GM21381 (cell line): ENCODE results near the gene THADA.
"Not testable (repeated sequence)": the region's sequence is repeated elsewhere in the genome, so short reads cannot be mapped to it uniquely, and the experiment has no call there.

ENCODE experiments used
- ATAC-seq: cut with Tn5 transposase; IDR thresholded peaks from one replicate; pipeline ENCODE4 v1.9.1; 2021; ENCODE audit warnings: mild to moderate bottlenecking, moderate library complexity; ENCODE audit not compliant: unreplicated experiment

THADA gene

DNA sequence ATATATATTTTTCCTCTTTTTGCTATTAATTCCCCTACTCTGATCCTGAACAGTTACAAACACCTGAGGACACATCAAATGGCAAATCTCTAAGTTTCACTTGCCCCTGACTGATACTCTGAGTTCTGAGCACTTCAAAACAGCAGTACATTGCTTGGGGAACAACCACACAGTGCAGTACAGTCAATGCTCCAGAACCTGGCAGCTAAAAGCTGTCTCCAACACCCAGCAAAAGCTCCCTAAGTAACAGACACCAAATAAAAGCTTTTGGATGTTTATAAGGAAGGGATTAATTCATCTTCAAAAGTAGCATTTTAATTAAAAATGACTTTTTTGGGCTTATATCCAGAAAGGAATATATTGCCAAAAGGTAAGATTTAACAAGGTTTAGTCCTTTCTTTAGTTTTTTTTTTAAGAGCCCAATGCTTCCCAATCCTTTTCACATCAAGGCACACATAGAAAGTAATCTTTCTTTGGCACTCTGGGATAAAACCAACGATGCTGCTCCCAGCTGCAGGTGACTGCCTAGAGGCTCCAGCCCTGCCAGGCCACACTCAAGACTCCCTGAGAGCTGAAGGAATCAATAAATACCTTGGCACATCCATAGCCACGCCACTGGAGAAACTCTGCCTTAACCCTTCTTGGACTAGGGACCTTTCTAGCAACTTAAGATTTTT, 204.5 kb downstream of the THADA start:
- no peak for ATAC-seq

DNA sequence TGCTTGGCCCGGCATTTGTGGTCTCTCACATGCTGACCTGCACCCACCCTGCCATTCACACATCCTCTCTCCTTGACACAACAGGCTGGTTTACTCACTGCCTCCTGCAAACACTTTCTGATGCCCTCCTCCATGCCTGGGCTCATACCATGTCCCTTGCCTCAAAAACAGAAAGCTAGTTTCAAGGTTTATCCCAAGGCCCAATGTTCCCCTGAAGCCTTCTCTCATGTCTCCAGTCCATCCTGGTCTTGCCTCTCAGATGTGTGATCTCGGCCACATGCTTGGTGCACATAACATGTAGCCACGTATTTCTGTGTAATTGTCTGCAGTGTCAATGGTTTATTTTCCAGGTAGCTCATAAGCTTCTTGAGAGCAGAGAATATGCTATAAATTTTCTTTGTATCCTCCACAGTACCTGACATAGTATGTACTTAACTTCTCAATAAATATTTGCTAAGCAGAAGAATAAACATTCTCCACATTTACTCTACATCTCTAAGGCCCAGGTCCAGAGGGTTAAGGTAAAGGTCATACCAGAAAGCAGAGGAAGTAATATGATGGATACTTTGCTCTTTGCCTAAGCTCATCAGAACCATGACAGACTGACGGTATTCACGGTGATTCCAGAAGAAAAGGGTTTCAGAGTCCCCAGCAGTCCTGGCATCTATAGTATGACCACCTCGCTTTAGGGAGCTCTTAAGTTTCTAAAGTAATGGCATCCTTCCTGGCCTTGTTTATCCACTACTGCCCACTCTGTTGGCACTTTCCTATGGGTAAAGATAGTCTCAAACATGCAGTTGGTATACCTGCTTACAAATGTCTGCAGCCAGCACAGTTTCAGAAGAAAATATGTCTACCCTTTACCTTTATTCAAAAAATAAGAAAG, 206.0 kb downstream of the THADA start:
- no peak for ATAC-seq

DNA sequence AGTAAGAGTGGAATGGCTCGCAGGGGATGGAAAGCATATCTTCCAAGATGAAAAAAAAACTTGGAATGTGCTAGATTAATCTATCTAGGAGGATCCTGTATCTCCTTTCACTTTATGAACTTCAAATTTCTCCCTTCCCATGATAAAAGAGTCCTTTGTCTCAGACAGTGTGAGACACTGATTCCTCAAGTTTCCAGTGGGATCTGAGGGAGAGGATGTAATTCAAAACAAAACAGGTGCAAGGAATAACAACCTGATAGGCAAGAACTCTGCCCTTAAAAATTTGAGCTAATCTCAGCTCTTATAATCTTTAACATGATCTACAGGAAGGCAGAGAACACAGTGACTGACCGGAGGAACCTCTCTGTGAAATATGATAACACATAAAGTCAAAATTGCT, 207.5 kb downstream of the THADA start:
- no peak for ATAC-seq

DNA sequence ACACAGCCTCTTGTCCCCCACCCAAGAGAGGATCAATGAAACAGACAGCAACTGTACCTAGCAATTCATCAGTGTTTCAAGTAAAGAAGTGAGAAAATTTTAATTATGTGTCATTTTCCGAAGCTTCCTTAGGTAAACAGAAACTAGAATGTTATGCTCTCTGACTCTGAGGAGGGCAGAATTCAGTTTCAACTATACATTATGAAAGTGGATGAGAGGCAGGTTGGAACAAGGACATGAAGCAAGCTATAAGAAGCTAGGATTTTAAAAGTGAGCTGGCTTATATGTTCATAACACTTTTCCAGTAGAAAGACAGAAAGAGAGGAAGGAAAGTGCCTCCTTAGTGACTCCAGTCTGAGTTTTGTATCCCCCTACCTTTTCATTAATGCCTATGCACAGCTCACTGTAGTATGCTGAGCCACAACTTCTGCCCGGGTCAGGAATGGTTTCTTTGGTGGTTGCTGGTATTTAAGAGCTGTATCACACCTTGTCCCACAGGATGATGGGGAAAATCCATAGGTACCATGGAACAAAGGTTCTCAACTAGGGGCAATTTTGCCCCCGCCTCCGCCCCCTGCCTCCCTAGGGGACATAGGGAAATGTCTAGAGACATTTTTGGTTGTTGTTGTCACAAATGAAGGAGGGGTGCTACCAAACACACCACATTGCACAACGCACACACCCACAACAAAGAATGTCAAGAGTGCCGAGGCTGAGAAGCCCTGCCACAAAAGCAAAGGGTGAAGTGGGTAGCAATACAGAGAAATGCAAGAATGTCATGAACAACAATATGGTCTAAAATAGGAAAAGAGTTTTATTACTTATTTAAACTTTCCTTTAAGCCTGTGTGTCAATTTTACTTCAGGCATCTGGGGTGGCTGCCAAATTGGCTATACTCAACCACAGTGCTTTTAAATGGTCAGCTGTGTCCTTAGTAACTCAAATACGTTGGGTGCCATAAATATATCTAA, 208.5 kb downstream of the THADA start:
- peak; percentile 89 for ATAC-seq

DNA sequence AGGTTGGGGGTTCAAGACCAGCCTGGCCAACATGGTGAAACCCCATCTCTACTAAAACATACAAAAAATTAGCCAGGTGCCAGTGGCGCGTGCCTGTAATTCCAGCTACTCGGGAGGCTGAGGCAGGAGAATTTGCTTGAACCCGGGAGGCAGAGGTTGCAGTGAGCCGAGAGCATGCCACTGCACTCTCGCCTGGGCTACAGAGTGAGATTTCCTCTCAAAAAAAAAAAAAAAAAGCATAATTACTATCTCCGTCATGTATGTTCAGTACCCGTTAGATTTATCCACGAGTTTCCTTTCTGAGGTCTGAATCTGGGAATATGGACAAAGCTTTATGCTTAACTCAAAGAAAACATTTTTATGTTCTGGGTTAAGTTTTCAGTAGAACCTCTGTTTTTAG, 209.2 kb downstream of the THADA start:
- not testable (repeated sequence) for ATAC-seq

DNA sequence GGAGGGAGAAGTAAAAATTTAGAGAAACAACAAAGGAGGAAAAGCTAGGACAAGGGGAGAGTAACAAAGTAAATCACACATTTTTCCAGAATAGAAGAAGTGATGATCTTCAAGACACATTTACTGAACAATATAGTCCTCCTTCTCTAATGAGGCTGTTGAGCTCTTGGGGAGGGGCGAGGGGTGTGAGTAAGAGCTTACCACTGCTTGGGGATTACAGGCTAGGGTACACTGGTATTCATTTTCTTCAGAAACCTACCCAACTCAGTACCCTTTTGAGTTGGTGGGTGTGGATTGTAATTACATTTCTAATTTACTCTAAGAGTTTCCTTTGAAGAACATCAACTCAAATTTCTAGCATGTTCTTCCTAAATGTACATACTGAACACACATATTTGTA, 211.7 kb downstream of the THADA start:
- ATAC-seq: no peak

DNA sequence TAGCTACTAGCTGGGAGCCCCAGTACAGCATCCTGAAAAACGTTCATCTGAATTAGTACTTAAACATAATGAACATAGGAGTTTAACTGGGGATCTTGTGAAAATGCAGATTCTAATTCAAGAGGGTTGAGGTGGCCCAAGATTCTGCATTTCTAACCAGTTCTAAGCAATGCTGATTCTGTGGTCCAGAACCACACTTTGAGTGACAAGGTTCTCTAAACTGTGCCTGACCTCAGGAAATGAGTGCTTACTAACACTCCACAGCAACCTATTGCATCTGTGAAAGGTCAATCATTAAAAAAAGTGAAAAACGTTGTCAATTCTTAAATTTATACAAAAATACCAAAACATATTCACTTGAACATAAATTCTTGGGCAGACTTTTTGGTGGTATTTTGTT, 212.3 kb downstream of the THADA start:
- no peak for ATAC-seq

DNA sequence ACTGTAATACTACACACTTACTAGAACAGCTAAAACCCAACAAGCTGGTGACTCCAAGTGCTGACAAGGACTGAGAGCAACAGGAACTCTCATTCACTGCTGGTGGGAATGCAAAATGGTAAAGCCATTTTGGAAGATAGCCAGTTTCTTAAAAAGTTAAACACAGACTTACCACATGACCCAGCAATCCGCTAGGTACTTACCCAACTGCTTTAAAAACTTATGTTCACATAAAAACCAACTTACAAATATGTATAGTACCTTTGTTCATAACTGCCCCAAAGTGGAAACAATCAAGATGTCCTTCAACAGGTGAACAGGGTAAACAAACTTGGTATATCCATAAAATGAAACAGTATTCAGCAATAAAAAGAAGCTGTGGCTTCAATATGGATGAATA, 216.3 kb downstream of the THADA start:
- no peak for ATAC-seq

DNA sequence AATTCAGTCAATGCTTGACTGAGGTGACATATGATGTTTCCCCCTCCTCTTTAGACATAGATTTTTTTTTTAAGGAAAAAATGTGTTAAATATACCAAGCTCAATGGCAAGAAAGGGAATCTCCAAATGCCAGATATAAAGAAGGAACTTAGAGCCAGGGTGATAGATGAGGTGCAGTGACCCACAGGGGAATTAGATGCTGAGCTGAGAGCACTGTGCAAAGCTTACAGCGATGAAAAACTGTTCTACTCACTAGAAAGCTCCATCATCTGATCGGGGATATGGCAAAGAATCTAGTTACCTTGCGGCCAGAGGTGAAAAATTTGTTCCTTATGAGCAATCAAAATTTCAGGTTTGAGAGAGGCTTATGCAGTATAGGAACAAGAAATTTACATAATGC, 218.5 kb downstream of the THADA start:
- ATAC-seq: no peak

DNA sequence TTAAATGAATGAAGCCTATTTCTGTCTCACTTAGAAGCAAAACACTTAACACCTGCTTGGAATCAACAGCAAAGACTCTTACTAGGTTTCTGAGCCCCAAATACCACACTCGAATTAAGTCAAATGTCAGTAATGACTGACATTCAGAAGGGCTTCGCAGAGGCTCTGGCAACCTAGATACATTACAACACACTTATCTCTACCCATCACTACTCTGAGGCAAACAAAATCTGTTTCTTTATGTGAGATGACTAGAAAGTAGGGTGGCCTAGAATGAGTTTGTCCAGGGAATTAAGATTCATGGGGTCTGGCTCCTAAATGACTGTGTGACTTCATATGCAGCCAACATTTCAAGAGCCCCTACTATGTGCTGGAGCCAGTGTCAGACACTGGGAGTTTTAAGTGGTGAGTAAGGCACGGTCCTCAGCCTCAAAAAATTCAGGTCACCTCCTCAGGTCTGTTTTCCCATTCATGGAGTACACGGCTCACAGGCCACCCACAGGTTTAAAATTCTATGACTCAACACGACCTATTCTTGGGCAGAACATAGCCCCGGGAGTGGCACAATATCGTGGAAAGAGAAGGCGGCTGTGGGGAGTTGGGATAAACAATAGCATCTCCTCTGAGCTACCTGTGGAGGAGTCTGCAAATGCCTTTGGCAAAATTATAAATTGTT, 219.2 kb downstream of the THADA start:
- no peak for ATAC-seq

DNA sequence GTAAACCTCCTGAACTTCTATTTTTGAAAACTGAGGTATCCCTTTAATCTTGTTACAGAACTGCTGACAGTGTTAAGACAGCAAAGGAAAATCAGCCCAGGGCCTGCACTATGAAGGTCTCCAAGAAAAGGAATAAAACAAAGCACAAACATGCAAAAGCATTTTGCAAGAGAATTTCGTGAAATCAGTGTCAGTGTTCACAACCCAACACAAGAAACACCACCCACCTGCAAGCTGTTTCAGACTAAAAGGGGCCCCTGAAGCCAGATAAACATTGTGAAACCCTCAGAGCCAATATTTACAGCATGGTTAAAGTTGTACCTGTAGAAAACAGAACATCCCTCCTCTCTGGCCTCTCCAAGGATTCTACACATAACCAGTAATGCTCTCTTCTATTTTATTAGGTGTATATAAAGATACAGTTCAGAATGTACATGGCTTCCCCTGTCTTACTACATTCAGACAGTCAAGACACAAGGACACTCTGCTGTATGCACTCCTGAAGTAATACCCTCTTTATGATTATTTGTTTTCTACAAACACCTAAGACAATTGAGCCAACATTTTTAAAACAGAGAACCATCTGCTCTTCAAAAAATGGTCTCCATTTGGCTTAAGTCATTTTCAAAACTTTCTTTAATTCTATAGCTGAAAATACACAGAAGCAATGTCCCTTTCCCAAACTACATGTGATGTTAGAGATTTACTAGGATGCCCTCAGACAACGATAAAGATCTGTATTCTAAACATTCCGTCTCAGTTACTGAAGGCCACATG, 219.9 kb downstream of the THADA start:
- ATAC-seq: no peak

DNA sequence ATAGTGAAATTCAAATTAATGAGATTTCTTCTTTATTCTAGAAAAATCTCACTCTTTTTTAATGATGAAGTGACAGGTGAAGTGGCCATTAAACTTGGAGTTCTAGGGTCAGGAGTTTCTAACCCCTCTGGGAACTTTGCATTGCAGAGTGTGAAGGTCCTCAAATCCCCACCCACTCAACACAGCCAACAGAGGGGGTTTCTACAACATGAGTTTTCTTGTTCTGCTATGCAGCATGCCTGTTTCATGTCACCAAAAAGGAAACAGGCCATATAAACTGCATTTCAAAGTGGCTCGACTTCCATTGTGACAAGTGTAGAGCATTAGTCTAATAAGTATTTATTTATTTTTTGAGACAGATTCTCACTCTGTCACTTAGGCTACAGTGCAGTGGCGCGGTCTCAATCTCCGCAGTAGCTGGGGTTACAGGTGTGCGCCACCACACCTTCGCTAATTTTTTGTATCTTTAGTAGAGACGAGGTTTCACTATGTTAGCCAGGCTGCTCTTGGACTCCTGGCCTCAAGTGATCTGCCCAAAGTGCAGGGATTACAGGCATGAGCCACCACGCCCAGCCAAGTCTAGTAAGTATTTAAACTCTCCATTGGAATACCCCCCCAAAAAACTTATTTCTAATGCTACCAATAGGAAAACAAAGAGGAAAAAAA, 223.3 kb downstream of the THADA start:
- no peak for ATAC-seq

DNA sequence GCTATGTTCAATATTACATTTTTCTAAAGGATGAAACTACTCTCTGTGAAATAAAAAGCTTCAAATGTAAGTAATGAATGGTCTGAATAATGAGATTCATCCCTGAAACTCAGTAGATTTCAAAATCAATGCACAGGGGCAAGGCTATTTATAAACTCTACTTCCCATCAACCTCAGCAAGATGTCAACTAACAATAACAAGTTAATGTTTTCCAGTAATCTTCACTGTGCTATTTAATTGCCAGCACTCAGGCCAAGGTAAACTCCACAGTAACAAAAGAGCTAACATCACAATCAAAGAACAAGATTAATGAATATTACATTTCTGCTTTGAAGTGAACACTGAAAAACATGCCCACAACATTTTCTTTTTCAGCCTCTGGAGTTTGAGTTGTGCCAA, 225.1 kb downstream of the THADA start:
- ATAC-seq: no peak

DNA sequence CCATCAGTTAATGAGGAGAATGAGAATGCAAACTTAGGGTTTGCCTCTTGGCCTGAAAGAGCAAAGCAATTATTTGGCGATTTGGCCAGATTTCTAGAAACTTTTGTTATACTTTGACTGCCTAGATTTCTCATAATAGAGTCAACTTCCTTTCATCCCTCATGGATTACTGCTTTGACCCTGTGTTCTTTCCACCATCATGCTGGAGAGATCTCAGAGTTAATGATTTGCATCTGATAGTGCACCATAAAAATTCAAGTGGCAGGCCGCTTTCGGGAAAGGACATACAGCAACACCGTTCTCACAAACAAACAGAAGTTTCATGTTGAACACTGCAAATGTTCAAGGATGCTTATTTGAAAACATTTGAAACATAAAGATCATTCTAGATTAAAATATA, 225.7 kb downstream of the THADA start:
- no peak for ATAC-seq

DNA sequence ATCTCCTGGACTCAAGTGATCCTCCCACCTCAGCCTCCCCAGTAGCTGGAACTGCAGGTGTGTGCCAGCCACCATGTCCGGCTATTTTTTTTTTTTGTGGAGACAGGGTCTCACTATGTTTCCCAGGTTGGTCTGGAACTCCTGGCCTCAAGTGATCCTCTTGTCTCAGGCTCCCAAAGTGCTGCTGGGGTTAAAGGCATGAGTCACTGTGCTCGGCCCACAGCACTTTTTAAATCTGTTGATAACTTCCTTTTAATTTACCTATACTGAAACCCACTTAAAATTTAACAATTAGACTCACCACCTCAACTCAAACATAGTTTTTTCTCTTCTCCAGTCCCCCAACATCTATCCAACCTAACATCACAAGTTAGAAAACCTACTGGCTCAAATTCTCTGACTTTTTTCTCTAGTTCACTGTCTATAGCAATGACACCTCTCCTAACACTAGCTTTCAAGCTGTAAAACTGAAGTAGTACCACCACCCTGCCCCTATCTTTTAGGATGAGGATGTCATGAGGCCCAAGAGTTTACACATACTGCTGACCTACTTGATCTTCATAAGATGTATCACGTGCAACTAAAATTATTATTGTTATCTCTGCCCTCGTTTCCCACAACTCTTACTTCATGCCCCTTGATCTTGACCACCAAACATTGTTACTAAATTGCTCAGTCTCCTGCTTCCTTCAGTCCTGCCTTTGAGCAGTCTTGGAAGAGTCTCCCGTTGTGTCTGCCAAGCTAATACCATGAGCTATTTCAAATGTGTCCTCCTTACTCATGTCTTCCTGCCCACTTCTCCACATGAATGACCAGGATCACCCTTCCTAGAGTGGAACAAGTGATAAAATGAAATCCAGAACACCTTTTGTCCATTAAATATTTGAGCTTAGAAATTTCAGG, 227.1 kb downstream of the THADA start:
- no peak for ATAC-seq

DNA sequence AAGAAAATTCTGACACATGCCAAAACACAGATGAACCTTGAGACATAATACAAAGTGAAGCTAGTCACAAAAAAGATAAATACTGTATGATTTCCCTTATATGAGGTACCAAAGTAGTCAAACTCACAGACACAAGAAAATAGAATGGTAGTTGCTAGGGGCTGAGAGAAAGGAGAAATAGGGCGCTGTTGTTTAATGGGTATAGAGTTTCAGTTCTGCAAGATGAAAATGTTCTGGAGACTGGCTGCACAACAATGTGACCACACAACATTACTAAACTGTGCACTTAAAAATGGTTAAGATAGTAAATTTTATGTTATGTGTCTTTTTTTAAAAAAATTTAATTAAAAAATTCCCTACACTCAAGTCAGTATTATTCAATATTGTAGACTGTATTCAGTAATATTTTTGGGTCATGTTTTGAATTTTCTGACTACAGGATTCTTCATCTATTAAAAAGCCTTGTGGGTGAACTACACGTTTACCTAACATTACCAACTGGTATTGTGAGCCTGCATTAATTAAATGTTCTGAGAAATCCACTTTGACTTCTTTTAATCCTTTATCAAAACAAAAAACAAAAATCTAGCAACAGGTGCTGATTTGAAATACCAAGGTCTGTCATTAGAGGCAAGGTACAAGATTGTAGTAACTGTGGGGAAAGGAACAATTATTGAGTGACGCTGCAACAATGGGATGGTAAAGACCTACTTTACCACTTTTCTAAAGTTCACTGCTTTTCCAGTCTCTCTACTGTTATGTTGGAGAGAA, 228.6 kb downstream of the THADA start:
- no peak for ATAC-seq

DNA sequence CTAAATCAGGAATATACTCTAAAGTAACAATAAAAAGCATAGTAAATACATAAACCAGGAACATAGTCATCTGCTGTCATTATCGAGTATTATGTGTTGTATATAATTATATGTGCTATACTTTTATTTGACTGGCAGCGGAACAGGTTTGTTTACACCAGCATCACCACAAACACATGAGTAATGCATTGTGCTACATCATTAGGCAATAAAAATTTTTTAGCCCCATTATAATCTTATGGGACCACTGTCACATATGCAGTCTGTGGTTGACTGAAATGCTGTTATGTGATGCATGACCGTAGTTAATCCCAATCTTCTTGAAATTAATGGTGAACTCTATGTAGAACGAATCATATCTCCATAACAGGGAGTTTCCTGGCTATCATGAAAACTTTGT, 232.7 kb downstream of the THADA start:
- ATAC-seq: no peak

DNA sequence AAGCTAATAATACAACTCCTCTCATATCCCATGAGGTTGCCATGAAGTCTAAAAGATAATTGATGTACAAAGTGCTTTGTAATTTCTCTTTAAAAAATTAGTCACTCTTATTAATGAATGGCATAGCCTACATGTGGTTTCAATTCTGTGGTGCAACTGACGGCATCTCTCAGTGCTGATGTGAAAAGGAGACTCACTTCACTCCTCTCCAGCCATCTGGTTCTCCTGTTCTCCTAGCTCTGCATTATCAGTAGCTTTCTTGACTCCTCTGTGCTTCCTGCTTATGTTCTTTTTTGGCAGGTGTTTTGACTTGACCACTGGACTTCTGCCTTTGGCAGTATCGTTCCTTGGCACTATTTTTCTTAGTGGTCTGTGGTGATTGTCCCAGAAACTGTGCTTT, 234.6 kb downstream of the THADA start:
- ATAC-seq: no peak
